Common myeloid progenitor, CD34-positive (primary cell): Measurements from ENCODE around the gene GSC2. TPM values are rescaled to one million over a fixed set of nuclear protein-coding genes. Genes with fewer than 3 reads are reported as not detected.

Experiments
- CTCF ChIA-PET: fragments of 350-600 bp; sonication (Branson Sonifier 250); formaldehyde crosslinking; loops from one replicate; lab custom pipeline; 2021; ENCODE audit warnings: antibody characterized with exemption; lab: Charles Lee
- POLR2A ChIA-PET: fragments of 350-600 bp; sonication (Branson Sonifier 250); formaldehyde crosslinking; loops from one replicate; lab custom pipeline; 2021; ENCODE audit warnings: antibody characterized with exemption; lab: Charles Lee
- DNase-seq, 3 donors: peaks; one replicate each; pipeline versions ENCODE4 v3.0.0 to v3.0.0-alpha.2; 2013
- H3K27ac ChIP-seq, 2 experiments: 1 replicate in 1 of 2; 2 replicates in 1 of 2; pipeline ENCODE4 v1.7.0; 2013; ENCODE audit warnings: inconsistent platforms in 2 of 2, low read length in 2 of 2, mild to moderate bottlenecking in 2 of 2, low read depth in 1 of 2, moderate library complexity in 1 of 2; ENCODE audit not compliant: severe bottlenecking in 2 of 2, insufficient read depth in 1 of 2, poor library complexity in 1 of 2
- H3K27me3 ChIP-seq, 5 experiments: replicated peaks in 2 of 5; 1 replicate in 3 of 5; 2 replicates in 2 of 5; pipeline versions ENCODE4 v1.6.1 to v1.7.0; 2013; ENCODE audit warnings: low read length in 4 of 5, mild to moderate bottlenecking in 2 of 5, moderate library complexity in 2 of 5, inconsistent platforms in 1 of 5; ENCODE audit not compliant: insufficient read depth in 5 of 5, control insufficient read depth in 4 of 5
- H3K36me3 ChIP-seq, 4 experiments: 1 replicate in 2 of 4; 2 replicates in 2 of 4; pipeline versions ENCODE4 v1.6.1 to v1.7.0; 2013; ENCODE audit warnings: low read length in 3 of 4, control low read depth in 1 of 4, mild to moderate bottlenecking in 1 of 4; ENCODE audit not compliant: control insufficient read depth in 4 of 4, insufficient read depth in 4 of 4
- H3K4me1 ChIP-seq, 4 experiments: 1 replicate in 3 of 4; 2 replicates in 1 of 4; pipeline versions ENCODE4 v1.6.1 to v1.7.1; 2013; ENCODE audit warnings: low read length in 3 of 4, mild to moderate bottlenecking in 3 of 4, control low read depth in 1 of 4, inconsistent platforms in 1 of 4, moderate library complexity in 1 of 4; ENCODE audit not compliant: control insufficient read depth in 4 of 4, insufficient read depth in 4 of 4; ENCODE audit errors: control extremely low read depth in 1 of 4
- H3K4me3 ChIP-seq, 7 experiments: 1 replicate in 4 of 7; 2 replicates in 3 of 7; pipeline versions ENCODE4 v1.5.1 to v1.7.0; 2013; ENCODE audit warnings: mild to moderate bottlenecking in 7 of 7, low read length in 6 of 7, moderate library complexity in 6 of 7, inconsistent platforms in 2 of 7, low read depth in 2 of 7, control low read depth in 1 of 7; ENCODE audit not compliant: insufficient read depth in 4 of 7, control insufficient read depth in 1 of 7; ENCODE audit errors: extremely low read depth in 1 of 7
- H3K9me3 ChIP-seq, 5 experiments: 1 replicate in 4 of 5; 2 replicates in 1 of 5; pipeline versions ENCODE4 v1.6.1 to v1.7.1; 2013; ENCODE audit warnings: low read length in 4 of 5, mild to moderate bottlenecking in 2 of 5, inconsistent platforms in 1 of 5, low read depth in 1 of 5, moderate library complexity in 1 of 5; ENCODE audit not compliant: control insufficient read depth in 4 of 5, insufficient read depth in 2 of 5; ENCODE audit errors: control extremely low read depth in 1 of 5
- WGBS: methylation state at CpG from one replicate; pipeline ENCODE4 v1.1.5; 2013; ENCODE audit not compliant: insufficient coverage; 5-methylcytosine and 5-hydroxymethylcytosine counted together
- polyA plus RNA-seq: library from polyadenylated mRNA; unstranded; fragments of 120-200 nt; gene quantifications from one replicate; pipeline ENCODE4 v1.2.1, GENCODE V29; 2013

GSC2 gene
- not detected for polyA plus RNA-seq

GRCh38 chr22:19149991-19150390 is at the start of gene GSC2:
Gene GSC2, minus strand, starts transcription at chr22:19150292. Its CDS starts 9 bp downstream, at chr22:19150283.
- ChIA-PET POLR2A (no interaction called here), CTCF (no interaction called here)
- peaks cover 0 to 15% (median 2%) of the 10 kb centered on the region in 5 experiments for H3K9me3 ChIP-seq
- 4% methylated on average over 55 of the region's 59 CpGs for WGBS
- no peak for DNase-seq
- H3K27me3 ChIP-seq, result peaks cover 0 to 76% (median 47%) of the 10 kb centered on the region in 5 experiments
- peak within 1 kb of the TSS in 5 of 7 experiments; percentile 3 to 61 (median 56) for H3K4me3 ChIP-seq
- peaks cover 0 to 14% (median 6%) of the 10 kb centered on the region in 4 experiments for H3K4me1 ChIP-seq
- H3K27ac ChIP-seq, result no peak within 1 kb of the TSS
- H3K36me3 ChIP-seq, result no peaks in the 10 kb centered on the region

- POLR2A ChIA-PET, result no interaction called here
- CTCF ChIA-PET, result interaction anchor here (1.3 to 1.4 kb wide), 2 partner anchors 8 to 20 kb away, joined by 3 to 4 read pairs; no protein-coding TSS in a partner anchor
These were observed 49.4 kb upstream of the GSC2 start for GRCh38 chr22:19199479-19199878.

DNA sequence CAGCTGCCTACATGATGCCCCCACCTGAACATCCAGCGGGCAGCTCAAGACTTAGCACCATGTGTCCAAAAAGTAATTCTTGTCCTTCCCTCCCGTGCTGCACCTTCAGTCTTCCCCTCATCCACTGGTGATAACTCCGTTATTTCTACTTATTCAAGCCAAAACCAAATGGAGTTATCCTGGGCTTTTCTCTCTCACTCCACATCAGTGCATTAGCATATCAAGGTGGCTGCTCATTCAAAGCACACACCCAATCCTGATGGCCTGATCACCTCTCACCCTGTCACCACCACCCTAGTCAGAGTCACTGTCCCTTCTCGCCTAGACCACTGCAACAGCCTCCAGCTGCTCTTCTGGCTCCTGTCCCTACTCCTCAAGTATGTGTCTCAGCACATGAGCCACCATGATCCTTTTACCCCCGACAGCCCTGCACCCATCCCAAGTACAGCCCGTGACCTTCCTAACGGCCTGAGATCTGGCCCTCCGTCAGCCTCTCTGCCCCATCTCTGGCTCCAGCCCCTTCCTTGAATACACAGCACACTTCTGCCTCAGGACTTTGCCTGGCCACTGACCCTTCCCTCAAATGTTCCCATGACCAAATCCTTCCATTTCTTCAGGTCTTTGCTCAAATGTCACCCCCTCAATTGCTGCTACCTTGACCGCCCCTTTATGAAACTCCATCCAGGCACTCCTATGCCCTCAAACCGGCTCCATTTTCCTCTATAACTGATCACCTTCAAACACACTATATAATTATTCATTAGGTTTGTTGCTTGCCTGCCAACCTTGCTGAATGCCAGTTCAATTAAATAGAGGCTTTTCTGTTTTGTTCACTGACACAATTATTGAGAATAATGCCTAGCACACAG is 48.1 kb upstream of the GSC2 start:
- Histone ChIP-seq H3K4me3 (no peak overlapping the region), H3K4me1 (peaks cover 0 to 12% (median 7%) of the 10 kb centered on the region in 4 experiments), H3K27ac (no peak overlapping the region), H3K27me3 (no peaks in the 10 kb centered on the region), H3K36me3 (no peaks in the 10 kb centered on the region), H3K9me3 (no peaks in the 10 kb centered on the region)
- DNase-seq, result no peak
- POLR2A ChIA-PET, result no interaction called here
- CTCF ChIA-PET, result interaction anchor here (0.5 to 1.4 kb wide), 2 partner anchors 18 to 1330 kb away, joined by 3 to 4 read pairs; no protein-coding TSS in a partner anchor
- 94% methylated on average over 9 of the region's 10 CpGs for WGBS

More at GRCh38 chr22:19199479-19199878, 49.4 kb upstream of the GSC2 start:
- WGBS, result 90% methylated on average over 8 of the region's 8 CpGs
- no peaks in the 10 kb centered on the region for H3K27me3 ChIP-seq
- peaks cover 0 to 12% (median 7%) of the 10 kb centered on the region in 4 experiments for H3K4me1 ChIP-seq
- no peak for DNase-seq
- H3K36me3 ChIP-seq, result no peaks in the 10 kb centered on the region
- H3K9me3 ChIP-seq, result no peaks in the 10 kb centered on the region
- H3K27ac ChIP-seq, result no peak overlapping the region
- no peak overlapping the region for H3K4me3 ChIP-seq

DNA sequence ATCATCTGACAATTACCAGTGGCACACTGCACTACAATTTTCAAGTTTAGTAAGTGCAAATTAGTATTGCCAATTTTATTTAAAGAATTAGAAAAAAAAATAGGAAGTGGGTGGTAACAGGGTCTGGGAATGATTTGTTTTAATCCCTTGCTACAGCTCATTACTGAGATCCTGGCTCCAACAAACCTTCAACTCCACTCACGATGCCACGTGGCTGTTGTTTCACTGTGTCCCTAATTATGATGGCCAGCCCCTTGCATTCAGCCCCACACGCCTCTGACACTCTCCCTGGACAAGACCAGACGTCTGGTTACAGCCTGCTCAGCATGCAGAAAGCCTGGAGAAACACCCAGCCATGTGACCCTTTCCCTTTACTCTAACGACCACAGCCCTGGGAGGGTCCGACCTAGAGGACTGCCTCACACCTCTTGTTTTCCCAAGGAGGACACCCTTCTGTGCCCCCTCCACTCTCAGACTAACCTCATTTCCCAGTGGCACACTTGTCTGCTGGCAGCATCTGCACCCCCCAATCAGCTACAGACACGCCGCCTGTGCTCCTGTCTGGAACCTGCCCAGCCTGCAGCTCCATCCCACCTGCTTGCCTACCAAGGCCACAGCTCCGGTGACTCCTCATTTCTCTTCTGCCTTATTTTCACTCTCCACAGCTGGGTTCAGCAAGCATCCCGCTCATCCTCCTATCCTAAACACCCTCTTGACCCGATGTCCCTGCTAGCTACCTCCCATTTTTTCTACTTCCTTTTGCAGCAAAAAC is 46.9 kb upstream of the GSC2 start:
- Histone ChIP-seq H3K9me3 (no peaks in the 10 kb centered on the region), H3K27ac (no peak overlapping the region), H3K4me3 (no peak overlapping the region), H3K4me1 (peaks cover 0 to 12% (median 7%) of the 10 kb centered on the region in 4 experiments), H3K27me3 (no peaks in the 10 kb centered on the region), H3K36me3 (no peaks in the 10 kb centered on the region)
- 91% methylated on average over 9 of the region's 11 CpGs for WGBS
- CTCF ChIA-PET, result interaction anchor here (1.5 kb wide), 1 partner anchor 19 kb away, joined by 4 read pairs; no protein-coding TSS in a partner anchor
- POLR2A ChIA-PET, result interaction anchor here (0.6 kb wide), 1 partner anchor 224 kb away, joined by 5 read pairs; no protein-coding TSS in a partner anchor
- no peak for DNase-seq

GRCh38 chr22:19195796-19196731 is 46.0 kb upstream of the GSC2 start:
- Histone ChIP-seq H3K36me3 (no peaks in the 10 kb centered on the region), H3K4me1 (peaks cover 0 to 12% (median 7%) of the 10 kb centered on the region in 4 experiments), H3K4me3 (peak overlapping the region in 1 of 7 experiments; percentile 5), H3K27me3 (no peaks in the 10 kb centered on the region), H3K9me3 (no peaks in the 10 kb centered on the region), H3K27ac (no peak overlapping the region)
- CTCF ChIA-PET, result interaction anchor here (0.6 to 1.5 kb wide), 2 partner anchors 20 to 215 kb away, joined by 3 to 4 read pairs; no protein-coding TSS in a partner anchor
- POLR2A ChIA-PET, result no interaction called here
- no peak for DNase-seq
- WGBS, result 80% methylated on average over 18 of the region's 23 CpGs
